ENCODE data around the gene KIAA1755.
A peak's percentile ranks its signal among the peaks of the same experiment; 100 is the strongest.

The KIAA1755 gene

GRCh38 chr20:38231531-38232121 is 28.9 kb downstream of the KIAA1755 start:
- DNase-seq = no peak

- DNase-seq = no peak
These were observed 29.5 kb downstream of the KIAA1755 start for GRCh38 chr20:38230957-38231526.

- DNase-seq = no peak
These were observed 30.3 kb downstream of the KIAA1755 start for GRCh38 chr20:38230253-38230551.

GRCh38 chr20:38229376-38230252 is 30.9 kb downstream of the KIAA1755 start:
- DNase-seq = peak; percentile 8

GRCh38 chr20:38228436-38228835 is 32.1 kb downstream of the KIAA1755 start:
- no peak for DNase-seq

- DNase-seq = no peak
These were observed 32.8 kb downstream of the KIAA1755 start for GRCh38 chr20:38227420-38228360.

- DNase-seq = no peak
These were observed 34.0 kb downstream of the KIAA1755 start for GRCh38 chr20:38226553-38226952.

- no peak for DNase-seq
These were observed 34.7 kb downstream of the KIAA1755 start for GRCh38 chr20:38225900-38226263.

- no peak for DNase-seq
These were observed 35.2 kb downstream of the KIAA1755 start for GRCh38 chr20:38225240-38225899.

- no peak for DNase-seq
These were observed 36.0 kb downstream of the KIAA1755 start for GRCh38 chr20:38224531-38224930.

GRCh38 chr20:38223743-38224100 is 36.8 kb downstream of the KIAA1755 start:
- DNase-seq = no peak

- no peak for DNase-seq
These were observed 37.4 kb downstream of the KIAA1755 start for GRCh38 chr20:38222923-38223742.

- DNase-seq = peak; percentile 78
These were observed 38.2 kb downstream of the KIAA1755 start for GRCh38 chr20:38222231-38222922.

- peak; percentile 80 for DNase-seq
These were observed 39.4 kb downstream of the KIAA1755 start for GRCh38 chr20:38221119-38221589.

- no peak for DNase-seq
These were observed 39.9 kb downstream of the KIAA1755 start for GRCh38 chr20:38220587-38221118.

GRCh38 chr20:38219006-38219950 is 41.3 kb downstream of the KIAA1755 start:
- no peak for DNase-seq

GRCh38 chr20:38218566-38218885 is 42.0 kb downstream of the KIAA1755 start:
- no peak for DNase-seq

- DNase-seq = no peak
These were observed 42.6 kb downstream of the KIAA1755 start for GRCh38 chr20:38217791-38218565.
